Ascending aorta (tissue), 2 donors: ENCODE results near the gene NFASC. TPM values are rescaled to one million over a fixed set of nuclear protein-coding genes. Genes with fewer than 3 reads are reported as not detected.
A peak's percentile ranks its signal among the peaks of the same experiment; 100 is the strongest.

ENCODE experiments used
- DNase-seq, 2 donors: peaks; one replicate each; pipeline ENCODE4 v3.0.0-alpha.2; 2019; ENCODE audit warnings: low spot score in 2 of 2
- H3K27ac ChIP-seq, 2 donors: fragments of 200-600 bp; sonication (generic); one replicate each; pipeline ENCODE4 v1.5.1; 2016 to 2017; ENCODE audit warnings: mild to moderate bottlenecking in 1 of 2
- H3K27me3 ChIP-seq: fragments of 200-600 bp; sonication (generic); one replicate; pipeline ENCODE4 v1.5.1; 2017
- H3K36me3 ChIP-seq, 2 donors: fragments of 200-600 bp; sonication (generic); one replicate each; pipeline ENCODE4 v1.5.1; 2016
- H3K4me1 ChIP-seq, 2 donors: fragments of 200-600 bp; sonication (generic); one replicate each; pipeline ENCODE4 v1.5.1; 2016 to 2017; ENCODE audit warnings: mild to moderate bottlenecking in 1 of 2
- H3K4me3 ChIP-seq, 2 donors: fragments of 200-600 bp; sonication (generic); one replicate each; pipeline ENCODE4 v1.5.1; 2016 to 2017; ENCODE audit warnings: mild to moderate bottlenecking in 1 of 2
- H3K9me3 ChIP-seq, 2 donors: fragments of 200-600 bp; sonication (generic); one replicate each; pipeline ENCODE4 v1.5.1; 2016
- intact Hi-C: fragments of 100-400 bp; cut with DNase I; formaldehyde crosslinking; loops from one replicate; pipeline ENCODE4 v1.15.1; 2023
- total RNA-seq: library from RNA; depleted of rRNA; stranded (reverse); fragments of >200 nt; gene quantifications from one replicate; pipeline ENCODE4 v1.1.0, GENCODE V29; 2016
- TF ChIP-seq, protein P1 (sequence below), 3 experiments: fragments of 200-600 bp in 2 of 3; fragments of 450-650 bp in 1 of 3; sonication (generic) in 2 of 3; IDR thresholded peaks; one replicate each; pipeline ENCODE4 v1.5.1; 2016 to 2019; ENCODE audit warnings: antibody characterized with exemption in 3 of 3, mild to moderate bottlenecking in 1 of 3, moderate library complexity in 1 of 3

The NFASC gene
- total RNA-seq, 1 donor from 2014 or later, result 44.0 TPM

DNA sequence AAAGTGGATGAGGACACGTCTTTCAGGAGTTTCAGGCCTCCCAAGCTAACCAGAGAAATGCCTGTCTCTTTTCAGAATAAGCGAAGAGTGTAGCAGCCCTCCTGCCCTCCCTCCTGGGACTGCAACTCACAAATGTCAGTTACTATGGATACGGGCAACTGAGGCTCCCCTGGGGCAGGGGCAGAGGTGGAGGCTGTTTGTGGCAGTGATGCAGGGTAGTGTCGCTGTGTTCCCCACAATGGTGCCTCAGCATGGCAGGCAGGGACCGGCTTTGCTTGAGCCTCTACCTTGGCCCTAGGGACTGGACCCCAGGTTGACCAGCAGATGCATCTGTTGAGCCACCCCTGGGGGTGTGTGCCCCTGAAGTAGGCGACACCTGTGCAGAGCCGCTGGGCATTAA is 10.2 kb downstream of the NFASC start:
- intact Hi-C loops, result no loop called here
- no peaks in the 10 kb centered on the region for H3K27me3 ChIP-seq
- DNase-seq, result no peak
- no peaks in the 10 kb centered on the region for H3K36me3 ChIP-seq
- TF ChIP-seq, protein P1, sequence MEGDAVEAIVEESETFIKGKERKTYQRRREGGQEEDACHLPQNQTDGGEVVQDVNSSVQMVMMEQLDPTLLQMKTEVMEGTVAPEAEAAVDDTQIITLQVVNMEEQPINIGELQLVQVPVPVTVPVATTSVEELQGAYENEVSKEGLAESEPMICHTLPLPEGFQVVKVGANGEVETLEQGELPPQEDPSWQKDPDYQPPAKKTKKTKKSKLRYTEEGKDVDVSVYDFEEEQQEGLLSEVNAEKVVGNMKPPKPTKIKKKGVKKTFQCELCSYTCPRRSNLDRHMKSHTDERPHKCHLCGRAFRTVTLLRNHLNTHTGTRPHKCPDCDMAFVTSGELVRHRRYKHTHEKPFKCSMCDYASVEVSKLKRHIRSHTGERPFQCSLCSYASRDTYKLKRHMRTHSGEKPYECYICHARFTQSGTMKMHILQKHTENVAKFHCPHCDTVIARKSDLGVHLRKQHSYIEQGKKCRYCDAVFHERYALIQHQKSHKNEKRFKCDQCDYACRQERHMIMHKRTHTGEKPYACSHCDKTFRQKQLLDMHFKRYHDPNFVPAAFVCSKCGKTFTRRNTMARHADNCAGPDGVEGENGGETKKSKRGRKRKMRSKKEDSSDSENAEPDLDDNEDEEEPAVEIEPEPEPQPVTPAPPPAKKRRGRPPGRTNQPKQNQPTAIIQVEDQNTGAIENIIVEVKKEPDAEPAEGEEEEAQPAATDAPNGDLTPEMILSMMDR (IDR thresholded peaks at IDR 0.05), result no peak
- no peaks in the 10 kb centered on the region for H3K4me1 ChIP-seq
- no peaks in the 10 kb centered on the region for H3K9me3 ChIP-seq
- H3K4me3 ChIP-seq, result no peak overlapping the region
- no peak overlapping the region for H3K27ac ChIP-seq

DNA sequence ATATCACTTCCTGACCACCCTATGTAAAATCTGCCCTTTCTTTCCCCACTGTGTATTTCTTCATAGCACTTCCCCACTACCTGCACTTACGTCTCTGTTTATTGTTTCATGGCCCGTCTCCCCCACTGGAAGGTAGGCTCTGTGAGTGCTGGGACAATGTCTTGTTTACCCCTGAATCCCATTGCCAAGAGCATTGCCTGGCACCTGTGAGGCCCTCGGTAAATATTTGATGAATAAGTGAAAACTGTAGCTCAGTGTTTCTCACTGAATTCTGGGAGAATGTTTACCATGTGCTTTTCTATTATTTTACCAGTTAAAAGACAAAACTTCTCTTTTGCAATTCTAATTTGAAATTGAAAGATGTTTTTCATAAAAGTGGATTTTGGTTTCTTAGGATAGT is 11.8 kb downstream of the NFASC start:
- Histone ChIP-seq H3K27ac (no peak overlapping the region), H3K27me3 (no peaks in the 10 kb centered on the region), H3K9me3 (no peaks in the 10 kb centered on the region), H3K4me1 (no peaks in the 10 kb centered on the region), H3K36me3 (no peaks in the 10 kb centered on the region), H3K4me3 (no peak overlapping the region)
- TF ChIP-seq, protein P1 (IDR thresholded peaks at IDR 0.05), result no peak
- intact Hi-C loops, result no loop called here
- DNase-seq, result no peak

DNA sequence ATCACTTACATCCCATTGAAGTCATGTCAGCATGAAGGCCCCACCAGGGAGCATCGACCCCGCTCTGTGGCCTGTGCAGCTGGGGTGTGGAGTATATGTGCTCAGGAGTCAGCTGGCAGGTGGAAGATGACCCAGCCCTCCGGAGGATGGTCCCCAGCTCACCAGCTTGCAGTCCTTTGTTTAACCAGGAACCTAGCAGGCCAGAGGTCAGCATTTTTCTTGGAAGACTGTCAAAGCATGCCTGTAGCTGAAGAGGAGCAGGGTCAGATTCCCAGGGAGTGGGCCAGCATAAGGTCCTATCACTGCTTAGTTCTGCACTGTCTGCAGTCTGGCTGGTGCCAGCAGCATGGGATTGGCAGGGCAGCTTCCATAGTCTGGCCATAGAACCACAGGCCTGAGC is 12.7 kb downstream of the NFASC start:
- Histone ChIP-seq H3K27ac (no peak overlapping the region), H3K27me3 (no peaks in the 10 kb centered on the region), H3K36me3 (no peaks in the 10 kb centered on the region), H3K4me1 (peaks cover 0 to 4% of the 10 kb centered on the region in 2 donors), H3K9me3 (no peaks in the 10 kb centered on the region), H3K4me3 (no peak overlapping the region)
- no peak for DNase-seq
- TF ChIP-seq, protein P1 (IDR thresholded peaks at IDR 0.05), result no peak
- intact Hi-C loops, result no loop called here

DNA sequence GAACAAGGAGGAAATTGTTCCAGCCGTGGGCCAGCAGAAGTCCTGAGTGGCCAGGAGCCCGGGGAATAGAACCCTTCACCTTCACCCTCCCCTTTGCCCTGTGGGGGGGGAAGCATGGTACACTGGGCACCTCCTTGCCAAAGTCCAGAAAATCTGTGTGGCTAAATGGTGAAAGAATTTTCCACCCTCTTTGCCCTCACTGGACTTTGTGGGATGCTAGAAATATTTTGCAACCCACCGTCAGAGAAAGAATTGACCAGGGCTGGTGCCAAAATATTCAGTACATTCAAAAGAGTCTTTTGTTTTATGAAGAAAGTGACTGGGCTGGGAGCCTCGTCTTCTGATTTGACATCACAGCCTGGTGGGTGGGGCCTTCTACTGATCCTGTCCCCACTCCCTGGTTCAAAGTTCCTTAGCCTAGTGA is 14.6 kb downstream of the NFASC start:
- no peaks in the 10 kb centered on the region for H3K36me3 ChIP-seq
- no peak overlapping the region for H3K4me3 ChIP-seq
- intact Hi-C loops, result loop anchor here (5.0 kb wide), 1 partner anchor 68 kb away; no protein-coding TSS in a partner anchor
- H3K9me3 ChIP-seq, result no peaks in the 10 kb centered on the region
- no peak overlapping the region for H3K27ac ChIP-seq
- peaks cover 0 to 10% of the 10 kb centered on the region in 2 donors for H3K4me1 ChIP-seq
- TF ChIP-seq, protein P1 (IDR thresholded peaks at IDR 0.05), result no peak
- no peak for DNase-seq
- H3K27me3 ChIP-seq, result no peaks in the 10 kb centered on the region

DNA sequence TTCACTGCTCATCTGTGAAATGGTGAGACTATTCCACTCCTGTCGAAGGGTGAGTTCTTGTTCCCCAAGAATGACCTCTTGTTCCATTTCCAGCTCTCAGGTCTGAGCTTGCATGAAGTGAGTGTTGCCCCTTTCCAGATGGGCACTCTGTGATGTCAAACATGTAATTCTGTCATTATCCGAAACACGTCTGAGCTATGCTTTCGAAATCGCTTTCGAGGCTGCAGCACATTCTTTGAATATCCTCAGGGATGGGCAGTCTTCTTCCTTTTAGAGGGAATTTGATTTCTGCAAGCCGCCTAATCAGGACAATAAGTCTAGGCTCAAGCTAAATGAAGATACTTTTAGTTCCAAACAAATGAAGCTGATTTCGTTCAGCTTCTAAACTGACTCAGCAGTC is 15.1 kb downstream of the NFASC start:
- no peak for DNase-seq
- Histone ChIP-seq H3K9me3 (no peaks in the 10 kb centered on the region), H3K4me1 (peaks cover 0 to 10% of the 10 kb centered on the region in 2 donors), H3K4me3 (no peak overlapping the region), H3K36me3 (no peaks in the 10 kb centered on the region), H3K27me3 (no peaks in the 10 kb centered on the region), H3K27ac (no peak overlapping the region)
- intact Hi-C loops, result loop anchor here (5.0 kb wide), 1 partner anchor 68 kb away; no protein-coding TSS in a partner anchor
- TF ChIP-seq, protein P1 (IDR thresholded peaks at IDR 0.05), result no peak

DNA sequence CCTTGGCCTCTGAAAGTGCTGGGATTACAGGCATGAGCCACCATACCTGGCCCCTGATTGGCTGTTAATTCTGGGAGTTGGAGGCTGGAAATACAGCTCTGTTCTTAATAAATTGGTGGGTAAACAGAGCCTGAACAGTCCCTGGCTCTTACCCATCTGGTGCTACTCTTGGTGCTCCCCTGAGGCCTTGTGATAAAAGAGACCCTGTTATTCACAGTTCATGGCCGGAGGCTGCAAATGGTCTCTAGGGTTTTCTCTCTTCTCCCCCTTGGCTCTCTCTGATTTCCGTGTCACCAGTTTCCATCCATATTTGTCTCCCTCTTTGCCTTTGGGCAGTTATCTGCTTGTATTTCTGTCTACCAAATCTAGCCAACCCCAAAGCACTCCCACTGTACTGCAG is 17.2 kb downstream of the NFASC start:
- TF ChIP-seq, protein P1 (IDR thresholded peaks at IDR 0.05), result no peak
- H3K27ac ChIP-seq, result peak overlapping the region; percentile 51 to 63
- peaks cover 0 to 10% of the 10 kb centered on the region in 2 donors for H3K4me1 ChIP-seq
- intact Hi-C loops, result loop anchor here (5.0 kb wide), 1 partner anchor 71 kb away; no protein-coding TSS in a partner anchor
- H3K4me3 ChIP-seq, result no peak overlapping the region
- H3K36me3 ChIP-seq, result no peaks in the 10 kb centered on the region
- no peaks in the 10 kb centered on the region for H3K27me3 ChIP-seq
- DNase-seq, result no peak
- no peaks in the 10 kb centered on the region for H3K9me3 ChIP-seq
